Measurements from ENCODE around the gene JRKL. TPM values are rescaled to one million over a fixed set of nuclear protein-coding genes. Genes with fewer than 3 reads are reported as not detected.
"Not testable (repeated sequence)": the region's sequence is repeated elsewhere in the genome, so short reads cannot be mapped to it uniquely, and the experiment has no call there.

Gene JRKL
- total RNA-seq, 1 donor from 2014 or later, result 7.2 TPM

DNA sequence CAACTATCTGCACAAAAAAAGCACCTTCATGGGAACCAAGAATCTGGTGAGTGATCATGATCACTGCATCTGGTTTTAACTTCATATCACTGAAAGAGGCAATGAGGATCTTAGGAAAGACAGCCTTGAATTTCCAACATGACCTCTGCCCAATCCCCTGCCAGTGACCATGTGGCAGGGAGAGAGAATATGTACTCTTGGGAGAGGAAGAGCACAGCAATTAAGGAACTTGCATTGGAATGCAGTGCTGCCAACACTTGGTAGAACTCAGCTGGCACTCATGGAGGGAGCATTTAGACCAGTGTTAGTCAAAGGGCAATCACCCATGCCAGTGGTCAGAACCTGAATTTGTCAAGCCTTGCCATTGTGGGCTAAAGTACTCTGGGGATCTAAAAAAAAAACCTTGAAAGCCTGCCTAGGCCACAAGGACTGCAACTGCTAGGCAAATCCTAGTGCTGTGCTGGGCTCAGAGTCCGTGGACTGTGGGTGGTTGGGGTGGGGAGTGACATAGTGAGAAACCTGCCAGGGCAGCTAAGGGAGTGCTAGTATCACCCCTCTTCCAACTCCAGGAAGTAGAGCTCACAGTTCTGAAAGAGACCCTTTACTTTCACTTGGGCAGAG lies 23.1 kb downstream of the JRKL start:
- TF ChIP-seq, protein P1, sequence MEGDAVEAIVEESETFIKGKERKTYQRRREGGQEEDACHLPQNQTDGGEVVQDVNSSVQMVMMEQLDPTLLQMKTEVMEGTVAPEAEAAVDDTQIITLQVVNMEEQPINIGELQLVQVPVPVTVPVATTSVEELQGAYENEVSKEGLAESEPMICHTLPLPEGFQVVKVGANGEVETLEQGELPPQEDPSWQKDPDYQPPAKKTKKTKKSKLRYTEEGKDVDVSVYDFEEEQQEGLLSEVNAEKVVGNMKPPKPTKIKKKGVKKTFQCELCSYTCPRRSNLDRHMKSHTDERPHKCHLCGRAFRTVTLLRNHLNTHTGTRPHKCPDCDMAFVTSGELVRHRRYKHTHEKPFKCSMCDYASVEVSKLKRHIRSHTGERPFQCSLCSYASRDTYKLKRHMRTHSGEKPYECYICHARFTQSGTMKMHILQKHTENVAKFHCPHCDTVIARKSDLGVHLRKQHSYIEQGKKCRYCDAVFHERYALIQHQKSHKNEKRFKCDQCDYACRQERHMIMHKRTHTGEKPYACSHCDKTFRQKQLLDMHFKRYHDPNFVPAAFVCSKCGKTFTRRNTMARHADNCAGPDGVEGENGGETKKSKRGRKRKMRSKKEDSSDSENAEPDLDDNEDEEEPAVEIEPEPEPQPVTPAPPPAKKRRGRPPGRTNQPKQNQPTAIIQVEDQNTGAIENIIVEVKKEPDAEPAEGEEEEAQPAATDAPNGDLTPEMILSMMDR (IDR thresholded peaks at IDR 0.05; ENCODE audit: unreplicated experiment), result no peak
- Mint-ChIP-seq H3K27ac (ENCODE audit: unreplicated experiment) (no peak overlapping the region), H3K4me3 (ENCODE audit: unreplicated experiment) (no peak overlapping the region), H3K4me1 (ENCODE audit: unreplicated experiment) (no peaks in the 10 kb centered on the region), H3K9me3 (ENCODE audit: unreplicated experiment) (no peaks in the 10 kb centered on the region), H3K36me3 (ENCODE audit: low read depth, unreplicated experiment) (no peaks in the 10 kb centered on the region), H3K27me3 (ENCODE audit: unreplicated experiment) (no peaks in the 10 kb centered on the region)
- no peak for DNase-seq (ENCODE audit: low spot score)

DNA sequence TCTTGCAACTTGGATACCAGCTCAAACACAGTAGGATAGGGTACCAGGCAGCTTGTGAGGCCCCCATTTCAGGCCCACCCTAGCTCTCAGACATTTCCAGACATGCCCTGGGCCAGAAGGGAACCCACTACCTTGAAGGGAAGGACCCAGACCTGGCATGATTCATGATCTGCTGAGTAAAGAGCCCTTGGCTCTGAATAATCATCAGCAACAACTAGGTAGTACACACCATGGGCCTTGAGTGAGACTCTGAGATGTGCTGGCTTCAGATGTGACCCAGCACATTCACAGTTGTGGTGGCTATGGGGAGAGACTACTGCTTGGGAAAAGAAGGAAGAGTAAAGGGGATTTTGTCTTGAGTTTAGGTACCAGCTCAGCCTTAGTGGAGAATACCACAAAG lies 23.6 kb downstream of the JRKL start:
- Mint-ChIP-seq H3K27me3 (ENCODE audit: unreplicated experiment) (no peaks in the 10 kb centered on the region), H3K4me1 (ENCODE audit: unreplicated experiment) (no peaks in the 10 kb centered on the region), H3K36me3 (ENCODE audit: low read depth, unreplicated experiment) (no peaks in the 10 kb centered on the region), H3K9me3 (ENCODE audit: unreplicated experiment) (no peaks in the 10 kb centered on the region), H3K4me3 (ENCODE audit: unreplicated experiment) (no peak overlapping the region), H3K27ac (ENCODE audit: unreplicated experiment) (no peak overlapping the region)
- TF ChIP-seq, protein P1 (IDR thresholded peaks at IDR 0.05; ENCODE audit: unreplicated experiment), result no peak
- no peak for DNase-seq (ENCODE audit: low spot score)

DNA sequence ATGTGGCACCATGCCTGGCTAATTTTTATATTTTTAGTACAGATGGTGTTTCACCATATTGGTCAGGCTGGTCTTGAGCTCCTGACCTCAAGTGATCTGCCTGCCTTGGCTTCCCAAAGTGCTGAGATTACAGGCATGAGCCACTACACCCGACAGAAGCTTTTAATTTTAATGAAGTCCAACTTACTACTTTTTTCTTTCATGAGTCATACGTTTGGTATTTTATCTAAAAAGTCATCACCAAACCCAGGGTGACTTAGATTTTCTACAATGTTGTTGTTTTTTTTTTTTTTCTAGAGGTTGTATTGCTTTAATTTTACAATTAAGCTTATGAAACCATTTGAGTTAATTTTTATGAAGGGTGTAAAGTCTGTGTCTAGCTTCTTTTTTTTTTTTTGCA lies 34.9 kb downstream of the JRKL start:
- Mint-ChIP-seq H3K9me3 (ENCODE audit: unreplicated experiment) (no peaks in the 10 kb centered on the region), H3K27me3 (ENCODE audit: unreplicated experiment) (no peaks in the 10 kb centered on the region), H3K4me3 (ENCODE audit: unreplicated experiment) (no peak overlapping the region), H3K36me3 (ENCODE audit: low read depth, unreplicated experiment) (no peaks in the 10 kb centered on the region), H3K4me1 (ENCODE audit: unreplicated experiment) (no peaks in the 10 kb centered on the region), H3K27ac (ENCODE audit: unreplicated experiment) (no peak overlapping the region)
- TF ChIP-seq, protein P1 (IDR thresholded peaks at IDR 0.05; ENCODE audit: unreplicated experiment), result no peak
- DNase-seq (ENCODE audit: low spot score), result no peak

DNA sequence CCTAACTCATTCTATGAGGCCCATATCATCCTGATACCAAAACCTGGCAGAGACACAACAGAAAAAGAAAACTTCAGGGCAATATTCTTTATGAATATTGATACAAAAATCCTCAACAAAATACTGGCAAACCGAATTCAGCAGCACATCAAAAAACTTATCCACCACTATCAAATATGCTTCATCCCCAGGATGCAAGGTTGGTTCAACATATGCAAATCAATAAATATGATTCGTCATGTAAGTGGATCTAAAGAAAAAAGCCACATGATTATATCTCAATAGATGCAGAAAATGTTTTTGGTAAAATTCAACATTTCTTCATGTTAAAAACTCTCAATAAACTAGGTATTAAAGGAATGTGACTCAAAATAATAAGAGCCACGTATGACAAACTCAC lies 40.9 kb downstream of the JRKL start:
- Mint-ChIP-seq H3K27me3 (ENCODE audit: unreplicated experiment) (no peaks in the 10 kb centered on the region), H3K9me3 (ENCODE audit: unreplicated experiment) (no peaks in the 10 kb centered on the region), H3K4me1 (ENCODE audit: unreplicated experiment) (no peaks in the 10 kb centered on the region), H3K4me3 (ENCODE audit: unreplicated experiment) (no peak overlapping the region), H3K27ac (ENCODE audit: unreplicated experiment) (no peak overlapping the region), H3K36me3 (ENCODE audit: low read depth, unreplicated experiment) (no peaks in the 10 kb centered on the region)
- no peak for DNase-seq (ENCODE audit: low spot score)
- TF ChIP-seq, protein P1 (IDR thresholded peaks at IDR 0.05; ENCODE audit: unreplicated experiment), result no peak

DNA sequence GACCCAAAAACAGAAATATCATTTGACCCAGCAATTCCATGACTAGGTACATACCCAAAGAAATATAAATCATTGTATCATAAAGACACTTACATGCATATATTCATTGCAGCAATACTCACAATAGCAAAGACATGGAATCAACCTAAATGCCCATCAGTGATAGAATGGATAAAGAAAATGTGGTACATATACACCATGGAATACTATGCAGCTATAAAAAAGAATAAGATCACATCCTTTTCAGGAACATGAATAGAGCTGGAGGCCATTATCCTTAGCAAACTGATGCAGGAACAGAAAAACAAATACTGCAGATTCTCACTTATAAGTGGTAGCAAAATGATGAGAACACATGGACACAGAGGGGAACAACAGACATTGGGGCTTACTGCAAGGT lies 42.8 kb downstream of the JRKL start:
- not testable (repeated sequence) for DNase-seq (ENCODE audit: low spot score); H3K27me3 Mint-ChIP-seq (ENCODE audit: unreplicated experiment); H3K27ac Mint-ChIP-seq (ENCODE audit: unreplicated experiment); H3K36me3 Mint-ChIP-seq (ENCODE audit: low read depth, unreplicated experiment); H3K4me3 Mint-ChIP-seq (ENCODE audit: unreplicated experiment); H3K9me3 Mint-ChIP-seq (ENCODE audit: unreplicated experiment); H3K4me1 Mint-ChIP-seq (ENCODE audit: unreplicated experiment)

Small RNA genes within 50 kb of the gene (microRNA-seq; reads per million reads assigned to microRNA genes)
- gene MIR1260B (ENCODE audit: unreplicated experiment), result 3.0 reads per million, percentile 38 among the genes with 10 or more reads in this experiment

Other genes starting within 250 kb of the JRKL start
- 6.2 TPM for gene MAML2, start 46.8 kb upstream of the JRKL start, total RNA-seq (ENCODE audit: unreplicated experiment)
- 34.1 TPM for gene CCDC82, start 101 bp upstream of the JRKL start, total RNA-seq (ENCODE audit: unreplicated experiment)

All from endothelial cell (in vitro differentiated cells).